MCF 10A (cell line): ENCODE measurements around the gene KLHL28. TPM values are rescaled to one million over a fixed set of nuclear protein-coding genes. Genes with fewer than 3 reads are reported as not detected.

Experiments used
- BruUV-seq: library from RNA; stranded (reverse); fragments of 400-500 nt; replicated peaks from 2 replicates; lab custom pipeline; 2021; lab: Mats Ljungman, UMichigan
- CTCF ChIA-PET: fragments of 300-600 bp; sonication (Branson Sonifier 250); formaldehyde crosslinking; extraction: SDS; loops from one replicate; lab custom pipeline; 2021; ENCODE audit warnings: antibody characterized with exemption, inconsistent platforms; lab: Yijun Ruan, JAX
- POLR2A ChIA-PET: fragments of 300-600, 350-650 bp; sonication (Branson Sonifier 250); formaldehyde crosslinking; extraction: SDS; loops from one replicate; lab custom pipeline; 2020; ENCODE audit warnings: antibody characterized with exemption, inconsistent platforms; lab: Yijun Ruan, JAX
- DNase-seq: peaks from one replicate; pipeline ENCODE4 v3.0.0-alpha.2; 2018; ENCODE audit not compliant: unreplicated experiment
- H3K27ac Mint-ChIP-seq: one replicate; pipeline ENCODE4 v1.8.0; 2022; ENCODE audit warnings: mild to moderate bottlenecking, low read depth, mixed read lengths; ENCODE audit not compliant: unreplicated experiment
- H3K27me3 Mint-ChIP-seq: one replicate; pipeline ENCODE4 v1.8.0; 2022; ENCODE audit warnings: mixed read lengths; ENCODE audit not compliant: insufficient read depth, unreplicated experiment
- H3K36me3 Mint-ChIP-seq: one replicate; pipeline ENCODE4 v1.8.0; 2022; ENCODE audit warnings: mild to moderate bottlenecking, moderate library complexity, mixed read lengths; ENCODE audit not compliant: insufficient read depth, unreplicated experiment
- H3K4me1 Mint-ChIP-seq: one replicate; pipeline ENCODE4 v1.8.0; 2022; ENCODE audit warnings: mixed read lengths; ENCODE audit not compliant: insufficient read depth, unreplicated experiment
- H3K4me3 Mint-ChIP-seq: one replicate; pipeline ENCODE4 v1.8.0; 2022; ENCODE audit warnings: mild to moderate bottlenecking, moderate library complexity, mixed read lengths; ENCODE audit not compliant: unreplicated experiment
- H3K9me3 Mint-ChIP-seq: one replicate; pipeline ENCODE4 v1.8.0; 2022; ENCODE audit warnings: mixed read lengths; ENCODE audit not compliant: unreplicated experiment
- intact Hi-C: fragments of 100-400 bp; cut with micrococcal nuclease; formaldehyde crosslinking; loops from 2 replicates; pipeline ENCODE4 v1.14.1; 2022
- total RNA-seq: library from RNA; stranded (reverse); gene quantifications from 2 replicates; pipeline ENCODE4 v1.2.3, GENCODE V29; 2022
- TF ChIP-seq, protein P1 (sequence below): fragments of 200-600 bp; IDR thresholded peaks from one replicate; pipeline ENCODE4 v1.8.0; 2022; ENCODE audit warnings: antibody characterized with exemption, mild to moderate bottlenecking; ENCODE audit not compliant: unreplicated experiment

KLHL28 gene
- total RNA-seq, 1 experiment from 2014 or later, result 11.2 TPM

DNA sequence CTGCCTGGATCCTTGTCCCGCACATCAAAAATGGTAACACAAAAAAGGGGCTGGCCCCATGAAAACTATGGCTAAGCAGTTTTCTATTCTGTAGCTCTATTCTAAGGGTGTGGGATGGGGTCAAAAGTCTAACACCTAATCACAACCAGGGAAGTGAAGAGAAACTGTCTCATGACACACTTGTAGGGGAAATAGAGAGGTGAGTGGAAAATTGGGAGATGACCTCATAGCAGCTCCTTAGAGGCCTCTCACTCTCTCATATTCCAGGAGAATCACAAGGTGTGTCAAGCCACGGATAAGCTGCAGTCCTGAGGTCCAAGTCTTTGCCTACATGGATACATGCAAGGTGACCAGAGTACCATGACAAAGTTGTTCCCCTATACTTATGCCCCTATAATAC, 10.7 kb downstream of the KLHL28 start:
- intact Hi-C loops, result no loop called here
- no TSS peak for BruUV-seq

DNA sequence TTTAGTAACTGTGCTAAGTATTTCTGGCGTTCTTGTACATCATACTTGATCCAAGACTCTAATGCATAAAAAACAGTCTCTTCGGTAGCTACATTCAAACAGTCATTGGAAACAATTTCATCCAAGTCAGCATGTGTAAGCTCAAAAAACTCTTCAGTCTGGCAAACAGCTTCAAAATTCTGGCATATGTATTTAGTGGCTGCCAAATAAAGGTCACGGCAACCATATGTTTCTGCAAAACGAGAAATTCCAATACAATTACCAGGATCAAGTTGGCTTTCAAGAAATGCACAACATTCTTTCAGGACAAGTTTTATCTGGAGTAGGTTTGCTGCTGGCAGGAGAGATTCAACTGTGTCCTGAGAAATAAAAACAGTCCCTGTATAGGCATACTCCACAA, 16.5 kb downstream of the KLHL28 start:
- TF ChIP-seq, protein P1, sequence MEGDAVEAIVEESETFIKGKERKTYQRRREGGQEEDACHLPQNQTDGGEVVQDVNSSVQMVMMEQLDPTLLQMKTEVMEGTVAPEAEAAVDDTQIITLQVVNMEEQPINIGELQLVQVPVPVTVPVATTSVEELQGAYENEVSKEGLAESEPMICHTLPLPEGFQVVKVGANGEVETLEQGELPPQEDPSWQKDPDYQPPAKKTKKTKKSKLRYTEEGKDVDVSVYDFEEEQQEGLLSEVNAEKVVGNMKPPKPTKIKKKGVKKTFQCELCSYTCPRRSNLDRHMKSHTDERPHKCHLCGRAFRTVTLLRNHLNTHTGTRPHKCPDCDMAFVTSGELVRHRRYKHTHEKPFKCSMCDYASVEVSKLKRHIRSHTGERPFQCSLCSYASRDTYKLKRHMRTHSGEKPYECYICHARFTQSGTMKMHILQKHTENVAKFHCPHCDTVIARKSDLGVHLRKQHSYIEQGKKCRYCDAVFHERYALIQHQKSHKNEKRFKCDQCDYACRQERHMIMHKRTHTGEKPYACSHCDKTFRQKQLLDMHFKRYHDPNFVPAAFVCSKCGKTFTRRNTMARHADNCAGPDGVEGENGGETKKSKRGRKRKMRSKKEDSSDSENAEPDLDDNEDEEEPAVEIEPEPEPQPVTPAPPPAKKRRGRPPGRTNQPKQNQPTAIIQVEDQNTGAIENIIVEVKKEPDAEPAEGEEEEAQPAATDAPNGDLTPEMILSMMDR, result no peak
- TSS peak; percentile 30 for BruUV-seq
- H3K27me3 Mint-ChIP-seq, result no peaks in the 10 kb centered on the region
- ChIA-PET POLR2A (interaction anchor here (0.7 kb wide), 2 partner anchors 13 to 19 kb away, joined by 3 read pairs; no protein-coding TSS in a partner anchor), CTCF (interaction anchor here (0.6 to 0.7 kb wide), 2 partner anchors 11 to 324 kb away, joined by 3 read pairs; no protein-coding TSS in a partner anchor)
- DNase-seq, result no peak
- H3K36me3 Mint-ChIP-seq, result peaks cover 42% of the 10 kb centered on the region
- H3K4me3 Mint-ChIP-seq, result no peak overlapping the region
- H3K4me1 Mint-ChIP-seq, result no peaks in the 10 kb centered on the region
- no peaks in the 10 kb centered on the region for H3K9me3 Mint-ChIP-seq
- intact Hi-C loops, result no loop called here
- H3K27ac Mint-ChIP-seq, result no peak overlapping the region

More for the DNA sequence above, 10.7 kb downstream of the KLHL28 start:
- Mint-ChIP-seq H3K4me1 (no peaks in the 10 kb centered on the region), H3K36me3 (peaks cover 10% of the 10 kb centered on the region), H3K4me3 (no peak overlapping the region), H3K27me3 (no peaks in the 10 kb centered on the region), H3K27ac (no peak overlapping the region), H3K9me3 (no peaks in the 10 kb centered on the region)
- CTCF ChIA-PET, result no interaction called here
- TF ChIP-seq, protein P1, result no peak
- POLR2A ChIA-PET, result no interaction called here
- no peak for DNase-seq

DNA sequence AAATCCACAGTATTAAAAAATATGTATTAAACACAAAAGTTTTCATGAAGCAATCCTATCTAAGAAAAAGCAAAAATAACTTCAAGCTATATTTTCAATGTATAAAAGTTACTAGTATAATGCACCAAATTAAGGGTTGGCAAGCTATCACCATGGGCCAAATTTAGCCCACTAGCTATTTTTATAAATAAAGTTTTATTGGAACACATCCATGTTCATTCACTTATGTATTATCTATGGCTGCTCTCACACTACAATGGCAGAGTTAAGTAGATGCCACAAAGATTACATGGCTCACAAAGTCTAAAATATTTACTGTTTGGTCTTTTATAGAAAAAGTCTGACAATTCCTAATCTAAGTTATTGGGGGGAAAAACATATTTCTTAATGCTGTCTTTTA, 17.6 kb downstream of the KLHL28 start:
- POLR2A ChIA-PET, result interaction anchor here (1.0 to 1.2 kb wide), 3 partner anchors 13 to 18 kb away, joined by 3 to 6 read pairs (median 3); partner anchors contain the start of genes KLHL28 and TOGARAM1
- H3K4me3 Mint-ChIP-seq, result no peak overlapping the region
- no peak for DNase-seq
- no peak overlapping the region for H3K27ac Mint-ChIP-seq
- BruUV-seq, result no TSS peak
- no peaks in the 10 kb centered on the region for H3K9me3 Mint-ChIP-seq
- intact Hi-C loops, result no loop called here
- CTCF ChIA-PET, result no interaction called here
- TF ChIP-seq, protein P1, result no peak
- H3K36me3 Mint-ChIP-seq, result peaks cover 45% of the 10 kb centered on the region
- H3K4me1 Mint-ChIP-seq, result no peaks in the 10 kb centered on the region
- no peaks in the 10 kb centered on the region for H3K27me3 Mint-ChIP-seq

DNA sequence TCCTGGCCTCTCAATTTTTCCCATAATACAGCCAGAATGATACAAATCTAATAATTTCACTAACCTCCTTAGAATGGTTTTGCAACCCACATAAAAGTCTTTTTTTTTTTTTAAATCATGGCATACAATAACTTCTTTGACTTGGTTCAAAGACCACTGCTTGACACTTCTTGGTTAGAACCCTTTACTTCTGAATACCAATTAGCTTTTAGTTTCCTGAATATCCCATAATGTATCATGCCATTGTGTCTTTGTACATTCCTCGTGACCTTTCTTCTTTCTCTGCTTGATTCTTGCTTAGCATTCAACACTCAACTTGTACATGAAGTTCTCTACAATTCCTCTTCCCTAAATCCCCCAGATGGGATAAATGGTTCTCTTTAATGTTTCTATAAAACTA, 19.3 kb downstream of the KLHL28 start:
- TF ChIP-seq, protein P1, result no peak
- Mint-ChIP-seq H3K4me3 (no peak overlapping the region), H3K9me3 (no peaks in the 10 kb centered on the region), H3K27ac (no peak overlapping the region), H3K27me3 (no peaks in the 10 kb centered on the region), H3K4me1 (no peaks in the 10 kb centered on the region), H3K36me3 (peaks cover 56% of the 10 kb centered on the region)
- no peak for DNase-seq
- ChIA-PET POLR2A (interaction anchor here (1.1 kb wide), 1 partner anchor 10 kb away, joined by 3 read pairs; no protein-coding TSS in a partner anchor), CTCF (interaction anchor here (0.5 to 1.4 kb wide), 3 partner anchors 14 to 30 kb away, joined by 3 to 6 read pairs (median 3); no protein-coding TSS in a partner anchor)
- intact Hi-C loops, result no loop called here
- BruUV-seq, result no TSS peak
